ENCODE results near the gene OTC.

GRCh38 chrX:38327775-38328081 lies 24.7 kb upstream of the OTC start:
- TF ChIP-seq CTCF (IDR thresholded peaks at IDR 0.05) (no peak), EZH2phosphoT487 (IDR thresholded peaks at IDR 0.05) (no peak), EZH2 (IDR thresholded peaks at IDR 0.05) (no peak)
